GM18520 (cell line): ENCODE results near the gene ZNF200.
"Not testable (repeated sequence)": the region's sequence is repeated elsewhere in the genome, so short reads cannot be mapped to it uniquely, and the experiment has no call there.

ENCODE experiments used
- ATAC-seq: cut with Tn5 transposase; IDR thresholded peaks from one replicate; pipeline ENCODE4 v1.9.1; 2021; ENCODE audit not compliant: unreplicated experiment

ZNF200 gene

DNA sequence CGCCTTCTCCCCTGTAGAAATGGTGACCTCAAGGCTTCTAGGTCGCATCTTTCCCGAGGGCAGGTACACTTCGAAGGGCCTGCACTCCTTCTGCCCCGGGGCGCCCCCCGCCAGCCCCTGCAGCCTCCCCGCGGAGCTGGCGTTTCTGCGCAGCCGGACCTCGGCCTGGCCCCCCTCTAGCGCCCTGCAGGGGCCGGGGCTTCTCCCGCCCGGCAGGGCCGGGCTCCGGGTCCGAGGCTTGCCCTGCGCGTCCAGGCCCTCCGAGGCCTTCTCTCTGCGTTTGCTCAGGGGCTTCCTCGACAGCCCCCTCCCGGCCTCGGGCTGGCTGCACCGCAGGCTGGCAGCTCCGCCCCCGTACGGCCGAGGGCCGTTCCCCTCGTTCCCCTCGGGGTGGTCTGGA is 19.4 kb upstream of the ZNF200 start:
- no peak for ATAC-seq

DNA sequence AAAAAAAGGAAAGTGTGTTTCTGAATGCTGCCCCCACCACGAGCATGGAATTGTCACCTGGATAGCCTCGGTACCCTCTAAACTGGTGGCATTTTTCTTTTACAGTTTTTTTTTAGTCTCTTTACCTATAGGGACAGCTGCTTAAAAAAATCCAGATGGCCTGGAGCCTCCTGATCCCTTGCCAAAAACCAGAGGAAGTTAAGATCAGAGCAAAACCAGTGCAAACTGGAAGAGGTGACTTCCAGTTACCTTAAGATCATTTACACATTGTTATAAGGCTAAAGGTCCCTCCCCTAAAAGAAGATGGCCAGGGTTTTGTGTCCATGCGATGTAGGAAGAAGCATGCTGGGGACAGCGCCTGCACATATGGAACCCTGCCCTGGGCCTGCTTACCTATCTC is 18.0 kb upstream of the ZNF200 start:
- no peak for ATAC-seq

DNA sequence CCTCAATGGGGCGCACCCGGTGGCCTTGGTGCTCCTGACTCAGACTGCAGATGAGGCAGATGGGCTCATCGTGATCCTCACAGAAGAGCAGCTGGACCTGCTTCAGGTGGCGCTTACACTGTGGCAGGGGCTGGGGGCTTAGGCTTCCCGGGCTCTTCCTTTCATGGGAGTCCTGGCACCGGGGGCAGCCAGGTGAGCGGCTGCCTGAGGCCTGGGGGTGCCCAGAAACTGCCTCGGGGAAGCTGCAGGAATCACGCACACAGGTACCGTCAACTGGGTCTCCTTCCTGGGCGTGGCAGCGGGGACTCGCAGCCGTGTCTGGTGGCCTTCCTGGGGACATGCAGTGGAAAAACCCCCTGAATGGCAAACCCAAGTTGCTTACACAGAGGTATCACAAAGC is 14.5 kb upstream of the ZNF200 start:
- no peak for ATAC-seq

DNA sequence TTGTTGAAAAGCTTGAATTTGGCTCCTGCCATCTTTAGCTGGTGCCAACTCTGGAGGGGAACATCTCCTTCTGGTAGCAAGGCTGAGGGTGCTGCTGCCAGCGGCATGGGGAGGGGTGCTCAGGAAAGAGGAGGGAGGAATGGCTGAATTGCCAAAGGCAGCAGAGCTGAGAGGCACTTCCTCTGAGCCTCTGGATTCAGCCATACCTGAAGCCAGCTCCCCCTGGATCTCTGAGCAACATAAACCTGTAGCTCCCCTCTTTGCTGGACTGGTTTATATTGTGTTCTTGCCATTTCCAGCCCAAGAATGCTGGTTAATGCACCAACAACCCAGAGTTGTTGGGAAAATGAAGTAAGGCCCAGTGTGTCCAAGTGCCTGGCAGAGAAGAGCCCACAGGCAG is 14.1 kb upstream of the ZNF200 start:
- ATAC-seq: no peak

DNA sequence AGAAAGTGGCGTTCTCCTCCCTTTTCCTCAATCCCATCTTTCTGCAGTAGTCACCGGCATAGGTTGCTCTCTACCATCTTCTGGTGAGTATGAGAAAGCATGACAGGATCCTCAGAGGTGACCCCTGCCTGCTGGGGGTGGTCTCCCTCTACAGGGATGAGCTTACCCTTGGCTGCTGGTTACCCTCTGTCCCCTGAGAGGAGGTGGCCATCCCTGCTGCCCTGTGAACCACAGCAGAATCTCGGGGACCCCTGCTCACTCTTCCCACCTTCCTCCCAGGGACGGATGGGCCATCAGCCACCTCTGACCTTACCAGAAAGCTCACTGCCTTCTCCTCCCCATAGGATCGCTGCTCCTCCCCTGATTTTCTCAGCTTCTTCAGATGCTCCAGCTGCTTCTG is 13.6 kb upstream of the ZNF200 start:
- no peak for ATAC-seq

DNA sequence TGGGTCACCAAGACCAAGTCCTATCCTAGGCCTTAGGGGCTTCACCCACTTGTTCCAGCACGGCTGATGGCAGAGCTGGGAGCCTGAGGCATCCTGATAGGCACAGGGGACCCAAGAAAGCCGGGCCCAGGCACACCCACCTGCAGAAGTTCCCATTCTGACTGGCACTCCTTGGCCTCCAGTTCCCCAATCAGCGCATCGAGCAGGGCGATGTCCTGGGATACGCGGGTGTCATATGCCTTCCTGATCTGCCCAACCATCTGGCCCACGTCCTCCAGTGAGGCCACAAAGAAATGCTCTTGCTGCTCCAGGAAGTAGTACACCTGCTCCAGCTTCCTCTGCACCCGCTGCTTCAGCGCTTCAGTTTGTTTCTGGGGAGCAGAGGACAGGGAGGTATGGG is 11.9 kb upstream of the ZNF200 start:
- ATAC-seq: no peak

DNA sequence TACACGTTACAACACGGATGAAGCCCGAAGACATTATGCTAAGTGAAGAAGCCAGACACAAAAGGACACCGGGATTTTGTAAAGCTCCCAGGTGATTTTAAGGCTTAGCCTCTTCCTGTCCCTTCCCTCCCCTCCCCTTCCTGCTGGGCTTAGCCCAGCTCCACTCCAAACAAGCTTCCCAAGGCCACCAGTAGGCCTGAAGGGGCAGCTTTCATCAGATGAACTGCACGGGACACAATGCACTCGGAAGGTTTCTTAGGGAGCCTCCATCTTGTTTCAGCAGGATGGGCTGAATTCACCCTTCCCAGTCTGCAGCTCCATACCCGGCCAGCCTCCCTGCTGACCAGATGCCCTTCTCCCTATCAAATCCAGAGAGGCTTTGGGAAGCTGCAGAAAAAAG is 11.0 kb upstream of the ZNF200 start:
- no peak for ATAC-seq

DNA sequence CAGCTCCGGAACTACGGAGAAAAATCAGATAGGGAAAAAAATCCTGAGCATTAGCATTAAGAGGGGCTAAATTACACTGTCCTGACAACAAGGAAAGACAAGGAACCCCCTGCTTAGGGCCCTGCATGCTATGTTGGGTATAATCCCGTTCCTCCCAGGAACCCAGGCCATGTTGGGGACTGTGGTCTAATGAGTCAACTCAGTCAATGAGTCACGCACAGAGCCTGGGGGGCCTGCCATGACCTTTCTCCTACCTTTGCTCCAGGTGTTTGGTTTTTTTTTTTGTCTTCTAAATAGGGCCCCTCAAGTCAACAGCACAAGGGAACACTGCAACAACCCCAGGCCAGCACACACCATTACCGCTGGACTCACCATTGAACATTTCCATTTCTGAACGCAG is 8.9 kb upstream of the ZNF200 start:
- no peak for ATAC-seq

DNA sequence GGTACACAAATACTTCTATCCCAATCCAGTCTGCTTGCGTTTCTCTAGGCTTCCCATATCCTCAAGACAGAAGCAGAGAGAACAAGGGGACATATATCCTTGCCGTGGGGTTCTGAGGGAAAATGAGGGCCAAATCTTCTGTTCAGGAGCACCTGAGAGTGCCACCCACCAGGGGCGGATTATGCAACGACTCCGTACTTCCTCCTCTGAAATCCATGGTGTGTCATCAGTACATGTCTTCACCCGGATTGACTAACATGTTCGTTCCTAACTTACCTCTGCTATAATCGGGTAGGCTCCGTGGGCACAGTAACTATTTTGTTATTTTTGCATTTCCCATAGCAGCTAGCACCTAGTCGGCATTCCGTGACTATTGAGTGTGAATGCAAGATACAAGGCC is 7.8 kb upstream of the ZNF200 start:
- ATAC-seq: no peak

DNA sequence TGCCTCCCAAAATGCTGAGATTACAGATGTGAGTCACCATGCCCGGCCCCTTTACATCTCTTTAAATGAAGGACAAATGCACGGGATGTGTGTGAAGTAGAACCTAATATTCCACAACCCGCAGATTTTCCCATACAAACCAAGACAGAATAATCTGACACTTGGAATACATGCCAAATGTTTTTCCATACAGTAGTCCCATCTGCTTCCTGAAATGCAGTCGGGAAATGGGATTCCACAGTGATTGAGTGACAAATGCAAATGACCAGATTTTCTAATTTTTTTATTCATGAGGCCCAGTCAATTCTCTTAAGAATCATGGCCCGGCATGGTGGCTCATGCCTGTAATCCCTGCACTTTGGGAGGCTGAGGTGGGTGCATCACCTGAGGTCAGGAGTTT is 6.8 kb upstream of the ZNF200 start:
- no peak for ATAC-seq

DNA sequence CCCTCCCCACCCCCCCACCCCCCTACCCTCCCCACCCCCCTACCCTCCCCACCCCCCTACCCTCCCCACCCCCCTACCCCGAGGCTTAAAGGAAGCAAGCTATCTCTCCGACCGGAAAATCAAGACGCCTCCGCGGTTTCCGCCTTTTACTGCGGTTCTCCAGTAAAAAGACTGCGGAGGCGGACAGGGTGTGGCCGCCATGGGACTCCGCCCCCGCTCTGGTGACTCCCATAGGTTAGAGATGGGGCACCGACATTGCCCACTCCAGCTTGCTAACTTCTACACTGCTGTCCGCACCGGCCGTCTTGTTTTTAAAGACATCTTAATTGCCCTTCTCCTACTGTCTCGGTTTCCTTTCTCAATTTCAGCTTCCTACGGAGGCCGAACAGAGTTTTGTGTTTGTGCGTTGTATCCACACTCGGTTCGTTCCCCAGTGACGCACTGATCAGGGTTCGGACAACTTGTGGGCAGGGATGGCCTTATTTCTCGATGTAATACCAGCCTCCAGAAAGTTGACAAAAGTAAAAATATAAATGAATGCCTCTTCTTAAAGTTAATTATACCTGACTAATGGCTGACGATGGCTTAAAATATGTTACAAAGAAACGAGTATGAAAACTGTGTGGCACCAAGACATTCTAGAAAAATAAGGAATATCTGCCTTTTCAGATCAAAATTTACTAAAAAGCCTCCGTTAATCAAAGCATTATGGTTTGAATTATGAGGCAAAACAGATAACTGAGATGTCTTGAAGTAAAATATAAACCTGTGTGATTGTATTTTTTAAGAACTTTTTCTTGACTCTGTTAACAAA is 1.1 kb upstream of the ZNF200 start:
- ATAC-seq: no peak

DNA sequence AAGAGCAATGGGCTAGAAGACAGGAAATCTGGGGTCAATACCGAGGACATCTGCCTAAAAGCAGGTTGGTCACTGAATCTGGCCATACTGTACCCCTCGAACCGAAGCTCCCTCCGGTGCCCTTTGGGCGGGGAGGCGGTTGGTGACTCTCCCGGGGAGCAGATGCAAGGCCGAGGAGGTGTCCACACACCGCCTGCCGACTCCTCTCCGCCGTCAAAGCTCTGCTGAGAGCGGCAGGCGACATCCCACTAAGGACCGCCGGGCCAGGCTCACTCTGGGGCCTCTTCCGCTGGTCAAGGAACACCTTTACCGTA is 458 bp downstream of the ZNF200 start:
- ATAC-seq: no peak

DNA sequence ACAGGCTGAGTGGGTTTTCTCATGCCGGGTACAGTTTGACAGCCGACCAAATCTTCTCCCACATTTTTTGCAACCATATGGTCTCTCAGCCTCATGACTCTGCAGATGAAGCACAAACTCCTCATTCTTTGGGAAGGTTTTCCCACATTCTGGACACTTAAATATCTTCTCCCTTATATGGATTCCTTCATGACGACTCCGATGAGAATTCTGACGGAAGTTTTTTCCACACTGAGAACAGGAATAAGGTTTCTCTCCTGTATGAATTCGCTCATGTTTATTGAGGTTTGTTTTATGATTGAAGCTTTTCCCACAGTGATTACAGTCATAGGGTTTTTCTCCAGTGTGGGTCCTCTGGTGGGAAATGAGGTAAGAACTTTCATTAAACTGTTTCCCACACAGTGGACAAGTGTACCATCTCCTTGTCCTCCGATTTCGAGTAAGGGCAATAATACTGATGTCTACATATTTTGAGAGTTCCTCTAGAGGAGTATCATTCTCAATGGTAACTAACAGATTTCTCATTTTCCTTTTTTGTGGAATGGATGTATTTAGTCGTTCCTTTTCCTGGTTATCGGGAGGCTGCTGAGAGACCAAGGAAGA is 10.9 kb downstream of the ZNF200 start:
- no peak for ATAC-seq

DNA sequence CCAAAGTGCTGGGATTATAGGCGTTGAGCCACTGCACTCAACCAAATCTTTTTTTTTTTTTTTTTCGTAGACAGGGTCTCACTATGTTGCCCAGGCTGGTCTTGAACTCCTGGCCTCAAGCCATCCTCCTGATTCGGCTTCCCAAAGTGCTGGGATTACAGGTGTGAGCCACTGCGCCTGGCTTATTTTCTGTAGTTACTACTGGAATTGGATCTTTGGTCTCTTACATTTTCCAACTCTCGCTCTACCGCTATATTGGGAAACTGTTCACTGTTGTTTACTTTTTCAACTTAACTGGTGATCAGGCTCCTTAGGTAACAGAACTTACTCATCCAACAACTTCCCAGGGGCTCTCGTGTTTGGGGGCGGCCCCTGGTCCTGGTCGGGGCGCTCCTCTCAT is 14.1 kb downstream of the ZNF200 start:
- no peak for ATAC-seq

DNA sequence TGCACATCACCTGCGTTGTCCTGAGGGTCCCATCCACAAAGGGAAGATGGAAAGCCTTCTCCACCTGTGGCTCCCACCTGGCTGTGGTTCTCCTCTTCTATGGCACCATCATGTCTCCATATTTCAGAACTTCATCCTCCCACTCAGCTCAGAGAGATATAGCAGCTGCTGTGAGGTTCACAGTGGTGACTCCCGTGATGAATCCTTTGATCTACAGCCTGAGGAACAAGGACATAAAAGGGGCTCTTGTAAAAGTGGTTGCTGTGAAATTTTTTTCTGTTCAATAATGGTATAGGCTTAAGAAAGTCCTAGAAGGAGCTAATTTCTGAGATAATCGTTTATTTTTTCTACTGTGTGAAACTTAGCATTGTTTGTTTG is 18.7 kb downstream of the ZNF200 start:
- ATAC-seq: no peak

DNA sequence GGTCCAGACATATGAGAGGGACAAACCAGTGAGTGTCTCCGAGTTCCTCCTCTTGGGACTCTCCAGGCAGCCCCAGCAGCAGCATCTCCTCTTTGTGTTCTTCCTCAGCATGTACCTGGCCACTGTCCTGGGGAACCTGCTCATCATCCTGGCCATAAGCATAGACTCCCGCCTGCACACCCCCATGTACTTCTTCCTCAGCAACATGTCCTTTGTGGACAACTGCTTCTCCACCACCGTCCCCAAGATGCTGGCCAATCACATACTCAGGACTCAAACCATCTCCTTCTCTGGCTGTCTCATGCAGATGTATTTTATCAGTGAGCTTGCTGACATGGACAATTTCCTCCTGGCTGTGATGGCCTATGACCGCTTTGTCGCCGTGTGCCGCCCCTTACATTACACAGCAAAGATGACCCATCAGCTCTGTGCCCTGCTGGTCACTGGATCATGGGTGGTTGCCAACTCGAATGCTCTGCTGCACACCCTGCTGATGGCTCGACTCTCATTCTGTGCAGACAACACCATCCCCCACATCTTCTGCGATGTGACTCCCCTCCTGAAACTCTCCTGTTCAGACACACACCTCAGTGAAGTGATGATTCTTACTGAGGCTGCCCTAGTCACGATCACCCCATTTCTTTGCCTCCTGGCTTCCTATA is 19.2 kb downstream of the ZNF200 start:
- ATAC-seq: no peak

DNA sequence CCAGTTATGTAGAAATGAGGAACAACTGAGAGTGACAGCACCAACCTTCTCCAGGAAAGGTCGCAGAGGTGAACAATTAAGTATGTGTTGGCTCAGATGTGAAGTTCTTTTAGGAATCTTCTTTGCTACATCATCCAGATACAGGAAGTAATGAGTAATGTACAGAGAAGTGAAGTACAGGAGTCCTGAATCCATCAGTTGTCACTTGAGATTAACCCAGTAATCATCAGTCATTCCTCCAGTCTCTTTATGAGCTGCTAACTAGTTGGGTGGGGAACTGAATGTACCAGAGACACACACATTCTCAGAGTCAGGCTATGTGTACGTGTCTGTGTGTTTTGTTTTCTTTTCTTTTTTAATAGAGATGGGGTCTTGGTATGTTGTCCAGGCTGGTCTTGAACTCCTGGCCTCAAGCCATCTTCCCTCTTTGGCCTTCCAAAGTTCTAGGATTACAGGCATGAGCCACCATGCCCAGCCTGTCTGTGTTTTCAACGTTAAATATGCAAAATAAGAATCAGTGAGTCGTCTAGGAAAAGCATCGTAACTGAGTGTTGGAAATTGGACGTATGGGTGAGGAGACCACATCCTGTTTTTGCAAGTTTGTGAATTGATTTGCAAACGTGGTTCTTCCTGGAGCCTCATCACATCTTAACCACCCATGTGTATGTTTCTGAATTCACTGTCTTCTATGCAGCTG is 19.9 kb downstream of the ZNF200 start:
- ATAC-seq: no peak

DNA sequence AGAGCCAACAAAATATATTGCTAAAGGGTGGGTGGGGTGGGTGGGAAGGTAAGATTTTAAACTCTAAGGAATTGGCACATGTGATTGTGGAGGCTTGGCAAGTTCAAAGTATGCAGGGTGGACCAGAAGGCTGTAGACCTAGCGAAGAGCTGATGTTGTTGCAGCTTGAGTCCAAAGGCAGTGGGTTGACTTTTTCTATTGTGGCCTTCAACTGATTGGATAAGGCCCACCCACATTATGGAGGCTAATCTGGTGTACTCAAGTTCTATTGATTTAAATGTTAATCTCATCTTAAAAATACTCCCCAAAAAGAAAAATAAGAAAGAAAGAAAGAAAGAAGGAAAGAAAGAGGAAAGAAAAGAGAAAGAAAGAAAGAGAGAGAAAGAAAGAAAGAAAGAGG is 22.4 kb downstream of the ZNF200 start:
- ATAC-seq: no peak

DNA sequence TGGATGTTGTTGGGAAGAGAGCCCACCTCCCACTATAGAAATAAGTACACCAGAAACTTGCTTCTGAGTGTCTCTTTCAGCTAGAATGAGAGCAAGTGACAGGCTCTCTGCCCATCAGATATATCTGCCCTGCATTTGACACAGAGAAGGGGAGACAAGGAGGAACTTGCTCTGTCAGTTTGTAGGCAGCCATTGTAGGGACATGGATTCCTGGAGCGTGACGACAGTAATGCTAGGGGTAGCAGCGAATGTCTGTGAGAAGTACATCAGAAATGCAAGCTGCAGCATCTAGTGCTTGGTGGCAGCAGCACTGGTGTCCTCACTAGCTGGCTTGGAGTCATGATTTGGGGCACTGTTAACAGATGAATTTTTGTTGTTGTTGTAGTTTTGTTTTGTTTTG is 23.0 kb downstream of the ZNF200 start:
- ATAC-seq: no peak

DNA sequence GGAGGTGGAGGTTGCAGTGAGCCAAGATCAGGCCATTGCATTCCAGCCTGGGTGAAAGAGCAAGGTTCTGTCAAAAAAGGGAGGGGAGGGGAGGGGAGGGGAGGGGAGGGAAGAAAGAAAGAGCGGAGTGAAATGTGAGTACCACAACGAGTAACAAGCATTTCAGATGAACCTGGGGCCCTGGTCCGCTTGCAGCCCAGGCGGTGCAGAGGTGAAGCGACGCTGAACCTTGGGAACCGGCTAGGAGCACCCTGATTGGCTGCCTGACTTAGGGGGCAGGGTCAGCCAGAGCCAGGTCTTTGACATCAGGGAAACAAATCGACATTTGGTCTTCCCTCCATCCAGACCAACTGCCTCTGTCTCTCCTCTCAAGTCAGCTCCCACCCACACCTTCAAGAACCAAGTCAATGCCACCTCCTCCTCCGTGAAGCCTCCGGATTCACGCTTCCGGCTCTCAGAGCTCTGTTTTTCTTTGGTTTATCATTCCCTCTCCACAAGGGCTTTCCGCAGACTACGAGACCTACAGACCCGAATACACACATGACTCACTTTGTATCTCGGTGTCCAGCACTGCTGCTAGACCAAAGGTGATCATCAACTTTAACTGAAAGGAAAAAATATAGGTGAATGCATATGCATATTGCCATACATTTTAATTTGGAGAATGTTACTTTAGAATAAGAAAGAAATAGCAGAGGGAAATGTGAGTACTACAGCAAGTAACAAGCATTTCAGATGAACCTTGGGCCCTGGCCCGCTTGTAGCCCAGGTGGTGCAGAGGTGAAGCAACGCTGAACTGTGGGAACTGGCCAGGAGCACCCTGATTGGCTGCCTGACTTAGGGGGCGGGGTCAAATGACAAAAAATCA is 27.6 kb downstream of the ZNF200 start:
- no peak for ATAC-seq

DNA sequence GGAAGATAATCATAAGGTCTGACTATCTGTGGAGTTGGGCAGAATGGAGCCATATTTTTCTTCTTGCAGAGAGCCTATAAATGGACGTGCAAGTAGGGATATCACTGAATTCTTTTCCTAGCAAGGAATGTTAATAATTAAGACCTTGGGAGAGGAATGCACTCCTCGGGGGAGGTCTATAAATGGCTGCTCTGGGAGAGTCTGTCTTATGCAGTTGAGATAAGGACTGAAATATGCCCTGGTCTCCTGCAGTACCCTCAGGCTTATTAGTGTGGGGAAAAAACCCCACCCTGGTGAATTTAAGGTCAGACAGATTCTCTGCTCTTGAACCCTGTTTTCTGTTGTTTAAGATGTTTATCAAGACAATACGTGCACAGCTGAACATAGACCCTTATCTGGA is 29.0 kb downstream of the ZNF200 start:
- ATAC-seq: not testable (repeated sequence)
